PC-3 (cell line): ENCODE data around the gene FSD1L.

ENCODE experiments used
- EZH2 ChIP-seq: fragments of 300-600 bp; sonication (generic); IDR thresholded peaks from one replicate; pipeline ENCODE4 v1.6.1; 2017; ENCODE audit warnings: antibody characterized with exemption, mild to moderate bottlenecking, low read length; ENCODE audit not compliant: unreplicated experiment
- EZH2phosphoT487 ChIP-seq: fragments of 300-600 bp; sonication (generic); IDR thresholded peaks from 2 replicates; pipeline ENCODE4 v1.6.1; 2018; ENCODE audit warnings: mild to moderate bottlenecking, antibody characterized with exemption, low read length, borderline replicate concordance
- TF ChIP-seq, protein P1 (sequence below): fragments of 300-600 bp; sonication (generic); conservative IDR thresholded peaks from 2 replicates; pipeline ENCODE4 v1.5.1; 2017; ENCODE audit warnings: antibody characterized with exemption, low read depth, mild to moderate bottlenecking, low read length

DNA sequence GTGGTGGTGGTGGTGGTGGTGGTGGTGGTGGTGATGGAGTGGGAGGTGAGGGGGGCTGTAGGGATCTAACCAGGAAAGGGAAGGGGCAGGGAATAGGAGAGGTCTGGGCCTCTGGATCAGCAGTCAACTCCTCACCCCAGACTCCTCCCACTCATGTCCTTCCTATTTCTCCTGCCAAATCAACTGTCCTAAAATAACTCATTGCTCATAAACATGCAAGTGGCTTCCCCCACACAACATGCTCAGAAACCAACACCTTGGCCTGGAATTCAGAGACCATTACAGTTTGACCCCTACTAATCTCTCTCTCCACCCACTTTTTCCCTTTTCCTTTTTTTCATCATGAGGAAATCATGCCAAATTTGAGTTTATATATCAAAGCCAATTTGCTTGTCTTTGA is 8.4 kb upstream of the FSD1L start:
- TF ChIP-seq, protein P1, sequence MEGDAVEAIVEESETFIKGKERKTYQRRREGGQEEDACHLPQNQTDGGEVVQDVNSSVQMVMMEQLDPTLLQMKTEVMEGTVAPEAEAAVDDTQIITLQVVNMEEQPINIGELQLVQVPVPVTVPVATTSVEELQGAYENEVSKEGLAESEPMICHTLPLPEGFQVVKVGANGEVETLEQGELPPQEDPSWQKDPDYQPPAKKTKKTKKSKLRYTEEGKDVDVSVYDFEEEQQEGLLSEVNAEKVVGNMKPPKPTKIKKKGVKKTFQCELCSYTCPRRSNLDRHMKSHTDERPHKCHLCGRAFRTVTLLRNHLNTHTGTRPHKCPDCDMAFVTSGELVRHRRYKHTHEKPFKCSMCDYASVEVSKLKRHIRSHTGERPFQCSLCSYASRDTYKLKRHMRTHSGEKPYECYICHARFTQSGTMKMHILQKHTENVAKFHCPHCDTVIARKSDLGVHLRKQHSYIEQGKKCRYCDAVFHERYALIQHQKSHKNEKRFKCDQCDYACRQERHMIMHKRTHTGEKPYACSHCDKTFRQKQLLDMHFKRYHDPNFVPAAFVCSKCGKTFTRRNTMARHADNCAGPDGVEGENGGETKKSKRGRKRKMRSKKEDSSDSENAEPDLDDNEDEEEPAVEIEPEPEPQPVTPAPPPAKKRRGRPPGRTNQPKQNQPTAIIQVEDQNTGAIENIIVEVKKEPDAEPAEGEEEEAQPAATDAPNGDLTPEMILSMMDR: no peak
- TF ChIP-seq EZH2phosphoT487 (no peak), EZH2 (no peak)
